ENCODE results near the gene ABAT.

GRCh38 chr16:8697965-8698364, 23.5 kb downstream of the ABAT start:
- TF ChIP-seq CTCF (IDR thresholded peaks at IDR 0.05) (no peak), POLR2A (IDR thresholded peaks at IDR 0.05) (no peak)
